ENCODE measurements around the gene WLS. TPM values are rescaled to one million over a fixed set of nuclear protein-coding genes. Genes with fewer than 3 reads are reported as not detected.
"Not testable (repeated sequence)": the region's sequence is repeated elsewhere in the genome, so short reads cannot be mapped to it uniquely, and the experiment has no call there.

The WLS gene
- total and polyA plus RNA-seq, 4 experiments from 2014 or later, result not detected

GRCh38 chr1:68163220-68163619 is 69.1 kb downstream of the WLS start:
- H3K36me3 Mint-ChIP-seq, result no peaks in the 10 kb centered on the region
- H3K27me3 ChIP-seq (ENCODE audit: insufficient read depth, low read length), result no peaks in the 10 kb centered on the region
- ChIA-PET POLR2A (ENCODE audit: partially characterized antibody) (no interaction called here), CTCF (ENCODE audit: partially characterized antibody) (no interaction called here)
- H3K9me3 Mint-ChIP-seq, result no peaks in the 10 kb centered on the region
- no peak overlapping the region for H3K4me3 ChIP-seq (ENCODE audit: low read length in 2 of 2)
- no peaks in the 10 kb centered on the region for H3K4me1 Mint-ChIP-seq
- DNase-seq, result no peak
- intact Hi-C loops (cut with micrococcal nuclease), result no loop called here
- H3K4me3 Mint-ChIP-seq, result no peak overlapping the region
- no peaks in the 10 kb centered on the region for H3K9me3 ChIP-seq (ENCODE audit: control insufficient read depth in 1 of 2, low read length in 2 of 2)
- no peaks in the 10 kb centered on the region for H3K36me3 ChIP-seq (ENCODE audit: insufficient read depth, low read length)
- no peak overlapping the region for H3K27ac Mint-ChIP-seq
- no peaks in the 10 kb centered on the region for H3K27me3 Mint-ChIP-seq
- H3K4me1 ChIP-seq (ENCODE audit: insufficient read depth, low read length), result no peaks in the 10 kb centered on the region
- no peak overlapping the region for H3K27ac ChIP-seq (ENCODE audit: low read depth, low read length)

- intact Hi-C loops (cut with micrococcal nuclease), result no loop called here
- Histone ChIP-seq H3K4me1 (ENCODE audit: insufficient read depth, low read length) (no peaks in the 10 kb centered on the region), H3K27ac (ENCODE audit: low read depth, low read length) (no peak overlapping the region), H3K27me3 (ENCODE audit: insufficient read depth, low read length) (no peaks in the 10 kb centered on the region), H3K4me3 (ENCODE audit: low read length in 2 of 2) (no peak overlapping the region), H3K9me3 (ENCODE audit: control insufficient read depth in 1 of 2, low read length in 2 of 2) (no peaks in the 10 kb centered on the region), H3K36me3 (ENCODE audit: insufficient read depth, low read length) (no peaks in the 10 kb centered on the region)
- H3K27ac Mint-ChIP-seq, result no peak overlapping the region
- H3K36me3 Mint-ChIP-seq, result no peaks in the 10 kb centered on the region
- no peak overlapping the region for H3K4me3 Mint-ChIP-seq
- no peaks in the 10 kb centered on the region for H3K4me1 Mint-ChIP-seq
- ChIA-PET CTCF (ENCODE audit: partially characterized antibody) (no interaction called here), POLR2A (ENCODE audit: partially characterized antibody) (no interaction called here)
- no peaks in the 10 kb centered on the region for H3K9me3 Mint-ChIP-seq
- no peak for DNase-seq
- H3K27me3 Mint-ChIP-seq, result no peaks in the 10 kb centered on the region
Measured at GRCh38 chr1:68162761-68163160, 69.6 kb downstream of the WLS start.

- H3K9me3 ChIP-seq (ENCODE audit: control insufficient read depth in 1 of 2, low read length in 2 of 2); H3K4me1 Mint-ChIP-seq; CTCF ChIA-PET (ENCODE audit: partially characterized antibody); H3K27me3 ChIP-seq (ENCODE audit: insufficient read depth, low read length); intact Hi-C loops (cut with micrococcal nuclease); H3K27ac ChIP-seq (ENCODE audit: low read depth, low read length); H3K4me3 Mint-ChIP-seq; H3K9me3 Mint-ChIP-seq; H3K27me3 Mint-ChIP-seq; POLR2A ChIA-PET (ENCODE audit: partially characterized antibody); H3K36me3 ChIP-seq (ENCODE audit: insufficient read depth, low read length); H3K4me3 ChIP-seq (ENCODE audit: low read length in 2 of 2); H3K27ac Mint-ChIP-seq; H3K4me1 ChIP-seq (ENCODE audit: insufficient read depth, low read length); H3K36me3 Mint-ChIP-seq; DNase-seq: not testable (repeated sequence)
Measured at GRCh38 chr1:68161672-68162071, 70.7 kb downstream of the WLS start.

GRCh38 chr1:68160935-68161334 is 71.4 kb downstream of the WLS start:
- CTCF ChIA-PET (ENCODE audit: partially characterized antibody); H3K27ac Mint-ChIP-seq; intact Hi-C loops (cut with micrococcal nuclease); H3K27ac ChIP-seq (ENCODE audit: low read depth, low read length); H3K9me3 Mint-ChIP-seq; H3K9me3 ChIP-seq (ENCODE audit: control insufficient read depth in 1 of 2, low read length in 2 of 2); H3K27me3 Mint-ChIP-seq; H3K4me3 ChIP-seq (ENCODE audit: low read length in 2 of 2); H3K4me1 Mint-ChIP-seq; H3K4me1 ChIP-seq (ENCODE audit: insufficient read depth, low read length); DNase-seq; POLR2A ChIA-PET (ENCODE audit: partially characterized antibody); H3K27me3 ChIP-seq (ENCODE audit: insufficient read depth, low read length); H3K4me3 Mint-ChIP-seq; H3K36me3 Mint-ChIP-seq; H3K36me3 ChIP-seq (ENCODE audit: insufficient read depth, low read length): not testable (repeated sequence)

GRCh38 chr1:68160021-68160420 is 72.3 kb downstream of the WLS start:
- H3K27ac ChIP-seq (ENCODE audit: low read depth, low read length), result no peak overlapping the region
- CTCF ChIA-PET (ENCODE audit: partially characterized antibody), result no interaction called here

GRCh38 chr1:68158837-68159236 is 73.5 kb downstream of the WLS start:
- Histone ChIP-seq H3K27ac (ENCODE audit: low read depth, low read length) (no peak overlapping the region), H3K4me1 (ENCODE audit: insufficient read depth, low read length) (no peaks in the 10 kb centered on the region), H3K9me3 (ENCODE audit: control insufficient read depth in 1 of 2, low read length in 2 of 2) (no peaks in the 10 kb centered on the region), H3K36me3 (ENCODE audit: insufficient read depth, low read length) (no peaks in the 10 kb centered on the region), H3K4me3 (ENCODE audit: low read length in 2 of 2) (no peak overlapping the region), H3K27me3 (ENCODE audit: insufficient read depth, low read length) (no peaks in the 10 kb centered on the region)
- DNase-seq, result no peak
- Mint-ChIP-seq H3K4me3 (no peak overlapping the region), H3K36me3 (no peaks in the 10 kb centered on the region), H3K27ac (no peak overlapping the region), H3K4me1 (no peaks in the 10 kb centered on the region), H3K27me3 (no peaks in the 10 kb centered on the region), H3K9me3 (no peaks in the 10 kb centered on the region)
- POLR2A ChIA-PET (ENCODE audit: partially characterized antibody), result no interaction called here
- CTCF ChIA-PET (ENCODE audit: partially characterized antibody), result no interaction called here
- intact Hi-C loops (cut with micrococcal nuclease), result no loop called here

More at GRCh38 chr1:68160021-68160420, 72.3 kb downstream of the WLS start:
- Histone ChIP-seq H3K9me3 (ENCODE audit: control insufficient read depth in 1 of 2, low read length in 2 of 2) (no peaks in the 10 kb centered on the region), H3K36me3 (ENCODE audit: insufficient read depth, low read length) (no peaks in the 10 kb centered on the region), H3K27me3 (ENCODE audit: insufficient read depth, low read length) (no peaks in the 10 kb centered on the region), H3K4me3 (ENCODE audit: low read length in 2 of 2) (no peak overlapping the region), H3K4me1 (ENCODE audit: insufficient read depth, low read length) (no peaks in the 10 kb centered on the region)
- Mint-ChIP-seq H3K27ac (no peak overlapping the region), H3K27me3 (no peaks in the 10 kb centered on the region), H3K4me3 (no peak overlapping the region), H3K4me1 (no peaks in the 10 kb centered on the region), H3K9me3 (no peaks in the 10 kb centered on the region), H3K36me3 (no peaks in the 10 kb centered on the region)
- POLR2A ChIA-PET (ENCODE audit: partially characterized antibody), result no interaction called here
- intact Hi-C loops (cut with micrococcal nuclease), result no loop called here
- no peak for DNase-seq

GRCh38 chr1:68157416-68157815 is 74.9 kb downstream of the WLS start:
- H3K4me3 ChIP-seq (ENCODE audit: low read length in 2 of 2), result no peak overlapping the region
- no peaks in the 10 kb centered on the region for H3K9me3 Mint-ChIP-seq
- no peaks in the 10 kb centered on the region for H3K9me3 ChIP-seq (ENCODE audit: control insufficient read depth in 1 of 2, low read length in 2 of 2)
- no peak for DNase-seq
- ChIA-PET CTCF (ENCODE audit: partially characterized antibody) (interaction anchor here (0.9 kb wide), 1 partner anchor 41 kb away, joined by 3 read pairs; no protein-coding TSS in a partner anchor), POLR2A (ENCODE audit: partially characterized antibody) (no interaction called here)
- H3K4me1 ChIP-seq (ENCODE audit: insufficient read depth, low read length), result no peaks in the 10 kb centered on the region
- intact Hi-C loops (cut with micrococcal nuclease), result no loop called here
- no peaks in the 10 kb centered on the region for H3K36me3 Mint-ChIP-seq
- no peaks in the 10 kb centered on the region for H3K27me3 Mint-ChIP-seq
- no peaks in the 10 kb centered on the region for H3K27me3 ChIP-seq (ENCODE audit: insufficient read depth, low read length)
- no peak overlapping the region for H3K27ac ChIP-seq (ENCODE audit: low read depth, low read length)
- H3K27ac Mint-ChIP-seq, result no peak overlapping the region
- H3K36me3 ChIP-seq (ENCODE audit: insufficient read depth, low read length), result no peaks in the 10 kb centered on the region
- H3K4me3 Mint-ChIP-seq, result no peak overlapping the region
- no peaks in the 10 kb centered on the region for H3K4me1 Mint-ChIP-seq

- no peak overlapping the region for H3K4me3 Mint-ChIP-seq
- no peaks in the 10 kb centered on the region for H3K36me3 Mint-ChIP-seq
- DNase-seq, result no peak
- ChIA-PET POLR2A (ENCODE audit: partially characterized antibody) (no interaction called here), CTCF (ENCODE audit: partially characterized antibody) (interaction anchor here (1.6 kb wide), 1 partner anchor 35 kb away, joined by 3 read pairs; no protein-coding TSS in a partner anchor)
- Histone ChIP-seq H3K27me3 (ENCODE audit: insufficient read depth, low read length) (no peaks in the 10 kb centered on the region), H3K27ac (ENCODE audit: low read depth, low read length) (no peak overlapping the region), H3K36me3 (ENCODE audit: insufficient read depth, low read length) (no peaks in the 10 kb centered on the region), H3K4me3 (ENCODE audit: low read length in 2 of 2) (no peak overlapping the region), H3K4me1 (ENCODE audit: insufficient read depth, low read length) (no peaks in the 10 kb centered on the region), H3K9me3 (ENCODE audit: control insufficient read depth in 1 of 2, low read length in 2 of 2) (no peaks in the 10 kb centered on the region)
- intact Hi-C loops (cut with micrococcal nuclease), result no loop called here
- H3K4me1 Mint-ChIP-seq, result no peaks in the 10 kb centered on the region
- H3K27me3 Mint-ChIP-seq, result peaks cover 0 to 4% of the 10 kb centered on the region in 2 donors
- no peak overlapping the region for H3K27ac Mint-ChIP-seq
- H3K9me3 Mint-ChIP-seq, result no peaks in the 10 kb centered on the region
Measured at GRCh38 chr1:68151690-68152089, 80.6 kb downstream of the WLS start.

Data from CD4-positive, alpha-beta memory T cell (primary cell).